Measurements from ENCODE around the gene PKD1L1. TPM values are rescaled to one million over a fixed set of nuclear protein-coding genes. Genes with fewer than 3 reads are reported as not detected.

PKD1L1 gene
- total RNA-seq, 1 donor from 2014 or later: 0.05 TPM

DNA sequence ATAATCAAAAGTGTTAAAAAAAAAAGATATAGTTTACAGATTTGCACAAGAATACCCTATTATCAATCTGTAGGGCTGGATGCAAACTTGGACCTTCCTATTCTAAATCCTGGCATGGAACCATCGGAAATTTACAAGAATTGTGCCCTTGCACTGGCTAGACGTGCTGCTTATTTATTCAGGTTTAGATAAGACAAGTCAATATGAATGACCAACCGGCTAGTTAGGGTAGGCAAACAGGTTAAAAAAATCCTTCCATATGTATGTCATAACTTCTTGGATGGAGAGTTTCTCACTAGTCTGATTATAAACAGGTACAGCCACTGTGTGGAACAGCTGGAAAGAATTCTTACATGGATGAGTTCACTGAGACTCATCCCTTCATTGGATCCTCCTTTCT, 41.4 kb downstream of the PKD1L1 start:
- DNase-seq (ENCODE audit: extremely low spot score, unreplicated experiment): no peak
- TF ChIP-seq, protein P1, sequence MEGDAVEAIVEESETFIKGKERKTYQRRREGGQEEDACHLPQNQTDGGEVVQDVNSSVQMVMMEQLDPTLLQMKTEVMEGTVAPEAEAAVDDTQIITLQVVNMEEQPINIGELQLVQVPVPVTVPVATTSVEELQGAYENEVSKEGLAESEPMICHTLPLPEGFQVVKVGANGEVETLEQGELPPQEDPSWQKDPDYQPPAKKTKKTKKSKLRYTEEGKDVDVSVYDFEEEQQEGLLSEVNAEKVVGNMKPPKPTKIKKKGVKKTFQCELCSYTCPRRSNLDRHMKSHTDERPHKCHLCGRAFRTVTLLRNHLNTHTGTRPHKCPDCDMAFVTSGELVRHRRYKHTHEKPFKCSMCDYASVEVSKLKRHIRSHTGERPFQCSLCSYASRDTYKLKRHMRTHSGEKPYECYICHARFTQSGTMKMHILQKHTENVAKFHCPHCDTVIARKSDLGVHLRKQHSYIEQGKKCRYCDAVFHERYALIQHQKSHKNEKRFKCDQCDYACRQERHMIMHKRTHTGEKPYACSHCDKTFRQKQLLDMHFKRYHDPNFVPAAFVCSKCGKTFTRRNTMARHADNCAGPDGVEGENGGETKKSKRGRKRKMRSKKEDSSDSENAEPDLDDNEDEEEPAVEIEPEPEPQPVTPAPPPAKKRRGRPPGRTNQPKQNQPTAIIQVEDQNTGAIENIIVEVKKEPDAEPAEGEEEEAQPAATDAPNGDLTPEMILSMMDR (IDR thresholded peaks at IDR 0.05): no peak
- H3K27me3 Mint-ChIP-seq (ENCODE audit: unreplicated experiment): no peaks in the 10 kb centered on the region
- no peaks in the 10 kb centered on the region for H3K36me3 Mint-ChIP-seq (ENCODE audit: unreplicated experiment)
- no peak overlapping the region for H3K4me3 Mint-ChIP-seq (ENCODE audit: unreplicated experiment)
- no peaks in the 10 kb centered on the region for H3K9me3 Mint-ChIP-seq (ENCODE audit: unreplicated experiment)
- H3K27ac Mint-ChIP-seq (ENCODE audit: unreplicated experiment): no peak overlapping the region
- peaks cover 10% of the 10 kb centered on the region for H3K4me1 Mint-ChIP-seq (ENCODE audit: unreplicated experiment)

DNA sequence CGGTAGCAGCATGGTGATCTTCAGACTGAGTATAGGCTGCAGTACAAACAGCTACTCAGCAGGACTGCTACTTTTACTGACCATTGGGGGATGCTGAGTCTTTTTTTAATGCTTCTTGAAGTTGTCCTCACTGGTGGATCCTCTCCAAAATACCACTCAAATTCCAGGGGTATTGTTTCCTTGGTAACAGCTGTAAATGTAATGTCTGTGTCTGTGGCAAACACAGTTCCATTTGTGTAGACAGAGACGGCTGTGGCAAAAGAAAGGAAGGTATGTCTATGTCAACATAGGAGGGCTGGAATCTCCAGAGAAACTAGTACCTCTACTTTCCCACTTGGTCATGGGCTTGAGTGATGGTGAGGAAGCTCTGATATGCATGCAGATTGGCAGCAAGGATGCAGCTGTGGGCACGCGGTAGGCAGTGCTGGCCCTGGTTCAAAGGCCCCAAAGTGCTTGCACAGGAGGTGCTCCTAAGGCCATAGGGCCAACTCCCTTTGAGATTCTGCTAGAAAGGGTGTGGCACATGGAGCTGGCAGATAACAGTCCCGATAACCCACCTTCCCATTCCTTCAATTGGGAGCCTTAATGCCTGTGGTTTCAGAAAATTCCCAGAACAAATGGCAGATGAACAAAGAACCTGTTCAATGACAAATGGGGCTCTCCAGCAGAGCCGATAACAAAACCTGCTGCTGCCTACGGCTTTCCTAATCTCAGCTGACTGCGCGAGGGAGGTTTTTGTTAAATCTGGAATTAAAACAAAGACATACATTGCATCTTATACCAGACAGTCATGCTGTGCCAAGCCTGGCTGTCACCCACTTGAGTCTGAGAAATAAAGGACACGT, 43.0 kb downstream of the PKD1L1 start:
- Mint-ChIP-seq H3K27me3 (ENCODE audit: unreplicated experiment) (no peaks in the 10 kb centered on the region), H3K36me3 (ENCODE audit: unreplicated experiment) (no peaks in the 10 kb centered on the region), H3K4me3 (ENCODE audit: unreplicated experiment) (no peak overlapping the region), H3K27ac (ENCODE audit: unreplicated experiment) (no peak overlapping the region), H3K4me1 (ENCODE audit: unreplicated experiment) (peaks cover 16% of the 10 kb centered on the region), H3K9me3 (ENCODE audit: unreplicated experiment) (no peaks in the 10 kb centered on the region)
- DNase-seq (ENCODE audit: extremely low spot score, unreplicated experiment): peak; percentile 46
- TF ChIP-seq, protein P1 (IDR thresholded peaks at IDR 0.05): no peak

DNA sequence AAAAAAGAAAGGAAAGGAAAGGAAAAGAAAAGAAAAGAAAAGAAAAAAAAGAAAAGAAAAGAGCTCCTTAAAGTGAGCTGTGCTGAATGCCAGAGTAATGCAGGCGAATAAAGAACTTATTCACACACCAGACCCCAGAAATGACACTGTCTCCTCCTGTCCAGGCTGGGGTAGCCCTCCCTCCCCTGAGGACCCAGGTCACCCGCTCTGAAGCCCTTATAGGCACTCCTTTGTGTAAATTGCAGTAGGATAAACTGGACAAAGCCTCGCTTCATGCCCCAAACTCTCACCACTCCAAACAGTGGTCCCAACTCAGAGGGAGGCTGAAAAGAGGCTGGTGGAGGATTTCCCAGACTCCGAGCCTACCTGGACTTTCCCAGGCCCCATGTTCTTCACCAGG, 46.3 kb downstream of the PKD1L1 start:
- H3K27me3 Mint-ChIP-seq (ENCODE audit: unreplicated experiment): no peaks in the 10 kb centered on the region
- TF ChIP-seq, protein P1 (IDR thresholded peaks at IDR 0.05): no peak
- H3K27ac Mint-ChIP-seq (ENCODE audit: unreplicated experiment): peak overlapping the region; percentile 6
- H3K9me3 Mint-ChIP-seq (ENCODE audit: unreplicated experiment): no peaks in the 10 kb centered on the region
- DNase-seq (ENCODE audit: extremely low spot score, unreplicated experiment): peak; percentile 25
- peaks cover 16% of the 10 kb centered on the region for H3K4me1 Mint-ChIP-seq (ENCODE audit: unreplicated experiment)
- H3K4me3 Mint-ChIP-seq (ENCODE audit: unreplicated experiment): no peak overlapping the region
- no peaks in the 10 kb centered on the region for H3K36me3 Mint-ChIP-seq (ENCODE audit: unreplicated experiment)

DNA sequence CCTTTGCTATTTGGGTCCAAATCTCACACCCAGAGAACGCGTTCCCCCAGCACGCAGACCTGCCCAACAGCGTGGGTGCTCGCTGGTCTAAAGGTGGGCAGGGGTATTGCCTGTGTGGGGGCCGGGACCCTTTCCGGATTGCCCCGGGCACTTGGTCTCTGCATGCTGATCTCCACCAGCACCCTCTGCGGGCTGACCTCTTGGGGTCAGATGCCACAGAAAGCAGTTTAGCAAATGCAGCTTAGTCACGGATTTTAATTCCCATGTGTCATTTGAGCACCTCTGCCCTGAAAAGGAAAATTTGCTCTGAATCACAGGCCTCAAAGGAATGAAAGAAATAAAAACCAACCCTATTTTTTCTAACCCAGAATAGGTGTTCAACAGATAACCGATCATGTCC, 46.7 kb downstream of the PKD1L1 start:
- Mint-ChIP-seq H3K4me1 (ENCODE audit: unreplicated experiment) (peaks cover 16% of the 10 kb centered on the region), H3K36me3 (ENCODE audit: unreplicated experiment) (no peaks in the 10 kb centered on the region), H3K27me3 (ENCODE audit: unreplicated experiment) (peaks cover 3% of the 10 kb centered on the region), H3K27ac (ENCODE audit: unreplicated experiment) (peak overlapping the region; percentile 6), H3K9me3 (ENCODE audit: unreplicated experiment) (no peaks in the 10 kb centered on the region), H3K4me3 (ENCODE audit: unreplicated experiment) (no peak overlapping the region)
- DNase-seq (ENCODE audit: extremely low spot score, unreplicated experiment): peak; percentile 74
- TF ChIP-seq, protein P1 (IDR thresholded peaks at IDR 0.05): no peak

DNA sequence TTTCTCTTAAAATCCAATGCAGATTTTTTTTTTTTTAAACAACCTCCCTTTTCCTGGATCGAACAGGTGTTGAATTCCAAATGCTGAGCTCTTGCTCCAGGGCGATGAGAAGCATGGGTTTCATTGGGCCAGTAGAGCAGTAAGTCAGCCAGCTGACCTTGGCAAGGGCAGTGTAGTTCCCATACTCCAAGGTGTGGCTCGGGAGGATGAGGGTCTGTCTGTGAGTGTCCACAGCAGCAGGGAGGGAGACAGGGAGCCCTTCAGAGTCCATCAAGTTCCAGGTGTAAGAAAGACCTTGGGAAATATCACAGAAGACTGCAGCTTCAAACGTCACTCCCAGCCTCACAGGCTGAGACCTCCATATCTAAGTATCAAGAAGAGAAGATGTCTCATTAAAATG, 50.4 kb downstream of the PKD1L1 start:
- H3K27ac Mint-ChIP-seq (ENCODE audit: unreplicated experiment): no peak overlapping the region
- H3K4me1 Mint-ChIP-seq (ENCODE audit: unreplicated experiment): peaks cover 14% of the 10 kb centered on the region
- H3K4me3 Mint-ChIP-seq (ENCODE audit: unreplicated experiment): no peak overlapping the region
- H3K36me3 Mint-ChIP-seq (ENCODE audit: unreplicated experiment): no peaks in the 10 kb centered on the region
- no peaks in the 10 kb centered on the region for H3K9me3 Mint-ChIP-seq (ENCODE audit: unreplicated experiment)
- peak; percentile 30 for DNase-seq (ENCODE audit: extremely low spot score, unreplicated experiment)
- H3K27me3 Mint-ChIP-seq (ENCODE audit: unreplicated experiment): peaks cover 4% of the 10 kb centered on the region
- TF ChIP-seq, protein P1 (IDR thresholded peaks at IDR 0.05): no peak
